Measurements from ENCODE around the gene CD40LG. TPM values are rescaled to one million over a fixed set of nuclear protein-coding genes. Genes with fewer than 3 reads are reported as not detected.

Gene CD40LG
- total and polyA plus RNA-seq, 2 donors (not counting 1 experiment from before 2014, with no cell fraction given) = 0.13 to 0.30 TPM

GRCh38 chrX:136674270-136674985 lies 26.5 kb downstream of the CD40LG start:
- WGBS (ENCODE audit: insufficient coverage) = no CpG with 5 or more reads among the region's 5 CpGs
- POLR2A ChIA-PET = no interaction called here

More at GRCh38 chrX:136674270-136674985, 26.5 kb downstream of the CD40LG start:
- no peak overlapping the region for H3K4me3 ChIP-seq (ENCODE audit: control extremely low read depth in 1 of 5, extremely low read depth in 1 of 5, insufficient read depth in 1 of 5, low read depth in 2 of 5, low read length in 4 of 5)
- Mint-ChIP-seq H3K9me3 (ENCODE audit: insufficient read depth) (no peaks in the 10 kb centered on the region), H3K4me1 (peaks cover 5% of the 10 kb centered on the region), H3K27ac (peak overlapping the region; percentile 15), H3K27me3 (no peaks in the 10 kb centered on the region), H3K4me3 (no peak overlapping the region)
- H3K27me3 ChIP-seq (replicated peaks in 1 of 4; ENCODE audit: control extremely low read depth in 1 of 4, control insufficient read depth in 3 of 4, insufficient read depth in 4 of 4, low read length in 3 of 4) = no peaks in the 10 kb centered on the region
- no peak for ATAC-seq (ENCODE audit: low read depth)
- H3K9me3 ChIP-seq (ENCODE audit: control extremely low read depth in 1 of 3, control insufficient read depth in 2 of 3, insufficient read depth in 1 of 3, low read length in 2 of 3) = no peaks in the 10 kb centered on the region
- TF ChIP-seq EZH2 (IDR thresholded peaks at IDR 0.05; ENCODE audit: borderline replicate concordance, insufficient read depth, low read depth, low read length, poor library complexity, severe bottlenecking) = no peak
- TF ChIP-seq CTCF (IDR thresholded peaks at IDR 0.05) = no peak
- H3K27ac ChIP-seq (ENCODE audit: low read length in 2 of 2) = no peak overlapping the region
- H4K20me1 ChIP-seq (ENCODE audit: control insufficient read depth, insufficient read depth, low read length, poor library complexity, severe bottlenecking) = no peaks in the 10 kb centered on the region
- no peak for DNase-seq
- peaks cover 1 to 39% of the 10 kb centered on the region in 2 experiments for H3K36me3 ChIP-seq (replicated peaks in 1 of 2; ENCODE audit: control extremely low read depth in 1 of 2, control insufficient read depth in 1 of 2, extremely low read depth in 1 of 2, insufficient read depth in 2 of 2, low read length in 1 of 2)
- intact Hi-C loops (cut with micrococcal nuclease) = no loop called here
- no peaks in the 10 kb centered on the region for H3K79me2 ChIP-seq (ENCODE audit: control insufficient read depth, insufficient read depth, low read length)
- H3K4me2 ChIP-seq (replicated peaks; ENCODE audit: low read depth, low read length, poor library complexity, severe bottlenecking) = no peak overlapping the region
- no peak overlapping the region for H2AFZ ChIP-seq (ENCODE audit: insufficient read depth, low read depth, low read length, poor library complexity, severe bottlenecking)
- H3K9ac ChIP-seq (ENCODE audit: low read length) = no peak overlapping the region
- no peaks in the 10 kb centered on the region for H3K4me1 ChIP-seq (ENCODE audit: control insufficient read depth in 2 of 2, insufficient read depth in 2 of 2, low read length in 2 of 2)
- CTCF ChIA-PET = interaction anchor here (0.7 kb wide), 1 partner anchor 646 kb away, joined by 3 read pairs; no protein-coding TSS in a partner anchor
